ENCODE measurements around the gene POLL. TPM values are rescaled to one million over a fixed set of nuclear protein-coding genes. Genes with fewer than 3 reads are reported as not detected.

The POLL gene
- total and polyA plus RNA-seq, 2 of the 4 experiments (the other 2 are of a cell fraction): 6.3 to 23.7 TPM

DNA sequence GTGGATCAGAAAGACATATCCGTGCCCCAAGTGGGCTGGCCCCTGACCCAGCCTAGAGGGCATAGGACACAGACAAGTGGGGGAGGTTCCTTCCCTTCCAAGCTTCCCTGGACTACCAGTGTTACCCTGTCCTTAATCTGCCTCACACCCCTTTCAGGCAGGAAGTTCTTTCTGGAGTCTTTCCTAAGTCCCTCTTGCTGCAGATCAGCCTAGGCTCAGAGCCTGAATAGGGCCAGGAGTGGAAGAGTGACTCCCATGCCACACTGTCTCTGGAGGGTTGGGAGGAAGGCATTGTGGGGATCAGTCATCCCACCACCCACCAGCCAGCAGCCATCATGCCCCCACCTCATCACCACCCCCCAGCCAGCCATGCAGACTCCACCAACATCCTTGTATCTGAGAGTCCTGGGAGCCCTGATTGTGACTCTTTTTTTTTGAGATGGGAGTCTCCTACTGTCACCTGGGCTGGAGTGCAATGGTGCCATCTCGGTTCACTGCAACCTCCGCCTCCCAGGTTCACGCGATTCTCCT lies 22.6 kb downstream of the POLL start:
- ChIA-PET POLR2A (ENCODE audit: unreplicated experiment) (no interaction called here), CTCF (interaction anchor here (0.5 kb wide), 1 partner anchor 350 kb away, joined by 3 read pairs; no protein-coding TSS in a partner anchor)
- H3K36me3 ChIP-seq (ENCODE audit: control insufficient read depth, insufficient read depth, low read length): no peaks in the 10 kb centered on the region
- H3K14ac ChIP-seq (replicated peaks; ENCODE audit: low read depth, low read length): no peak overlapping the region
- H3K4me3 ChIP-seq (ENCODE audit: insufficient read depth, low read depth, low read length): no peak overlapping the region
- no peak overlapping the region for H3K27ac ChIP-seq (ENCODE audit: insufficient read depth, low read length)
- H3K4me2 ChIP-seq (ENCODE audit: low read depth, low read length): no peak overlapping the region
- no peaks in the 10 kb centered on the region for H3K9me3 ChIP-seq (ENCODE audit: control insufficient read depth, insufficient read depth, low read length)
- no peak overlapping the region for H2BK20ac ChIP-seq (ENCODE audit: low read depth, low read length)
- H2BK120ac ChIP-seq (ENCODE audit: low read depth, low read length): no peak overlapping the region
- BruUV-seq (replicated peaks): no TSS peak
- no peaks in the 10 kb centered on the region for H4K20me1 ChIP-seq (ENCODE audit: insufficient read depth, low read length)
- no peak overlapping the region for H2BK15ac ChIP-seq (ENCODE audit: low read depth, low read length)
- H2AK5ac ChIP-seq (ENCODE audit: low read depth, low read length): no peak overlapping the region
- H3K9ac ChIP-seq (ENCODE audit: low read depth, low read length): no peak overlapping the region
- no peak overlapping the region for H3K56ac ChIP-seq (ENCODE audit: extremely low read depth, insufficient read depth, low read length)
- no peak overlapping the region for H4K5ac ChIP-seq (ENCODE audit: low read depth, low read length)
- no peak overlapping the region for H4K8ac ChIP-seq (ENCODE audit: low read depth in 2 of 2, low read length in 2 of 2)
- H3K27me3 ChIP-seq (ENCODE audit: control insufficient read depth, insufficient read depth, low read length): peaks cover 46% of the 10 kb centered on the region
- no peak overlapping the region for H4K91ac ChIP-seq (ENCODE audit: insufficient read depth, low read depth, low read length)
- peak overlapping the region; percentile 38; the same call in 1 of the 2 replicates for H3K23ac ChIP-seq (ENCODE audit: low read depth, low read length)
- H2BK5ac ChIP-seq (ENCODE audit: low read depth, low read length, poor library complexity, severe bottlenecking): no peak overlapping the region
- WGBS, 2 experiments (ENCODE audit: extremely low coverage in 2 of 2, insufficient read length in 1 of 2): 90% methylated on average over 4 of the region's 5 CpGs; no CpG with 5 or more reads in 1 of the 2 experiments
- H3K4ac ChIP-seq (ENCODE audit: low read depth, low read length): no peak overlapping the region
- TF ChIP-seq SMC3 (IDR thresholded peaks at IDR 0.05; ENCODE audit: low read depth, low read length) (no peak), MAFK (IDR thresholded peaks at IDR 0.05; ENCODE audit: low read depth, low read length) (no peak), FOS (IDR thresholded peaks at IDR 0.05; ENCODE audit: low read depth, low read length) (no peak), RFX5 (IDR thresholded peaks at IDR 0.05; ENCODE audit: low read depth, low read length) (no peak), ELK1 (IDR thresholded peaks at IDR 0.05; ENCODE audit: borderline replicate concordance, low read depth, low read length) (no peak), RAD21 (IDR thresholded peaks at IDR 0.05; ENCODE audit: low read length) (no peak), RCOR1 (IDR thresholded peaks at IDR 0.05; ENCODE audit: insufficient replicate concordance, low read length) (no peak), MXI1 (IDR thresholded peaks at IDR 0.05; ENCODE audit: borderline replicate concordance, low read depth, low read length) (no peak), NFE2L2 (IDR thresholded peaks at IDR 0.05; ENCODE audit: low read depth, low read length) (no peak), BHLHE40 (IDR thresholded peaks at IDR 0.05; ENCODE audit: low read depth, low read length) (no peak), CHD1 (IDR thresholded peaks at IDR 0.05; ENCODE audit: low read depth, low read length) (no peak)
- TF ChIP-seq, protein P1, sequence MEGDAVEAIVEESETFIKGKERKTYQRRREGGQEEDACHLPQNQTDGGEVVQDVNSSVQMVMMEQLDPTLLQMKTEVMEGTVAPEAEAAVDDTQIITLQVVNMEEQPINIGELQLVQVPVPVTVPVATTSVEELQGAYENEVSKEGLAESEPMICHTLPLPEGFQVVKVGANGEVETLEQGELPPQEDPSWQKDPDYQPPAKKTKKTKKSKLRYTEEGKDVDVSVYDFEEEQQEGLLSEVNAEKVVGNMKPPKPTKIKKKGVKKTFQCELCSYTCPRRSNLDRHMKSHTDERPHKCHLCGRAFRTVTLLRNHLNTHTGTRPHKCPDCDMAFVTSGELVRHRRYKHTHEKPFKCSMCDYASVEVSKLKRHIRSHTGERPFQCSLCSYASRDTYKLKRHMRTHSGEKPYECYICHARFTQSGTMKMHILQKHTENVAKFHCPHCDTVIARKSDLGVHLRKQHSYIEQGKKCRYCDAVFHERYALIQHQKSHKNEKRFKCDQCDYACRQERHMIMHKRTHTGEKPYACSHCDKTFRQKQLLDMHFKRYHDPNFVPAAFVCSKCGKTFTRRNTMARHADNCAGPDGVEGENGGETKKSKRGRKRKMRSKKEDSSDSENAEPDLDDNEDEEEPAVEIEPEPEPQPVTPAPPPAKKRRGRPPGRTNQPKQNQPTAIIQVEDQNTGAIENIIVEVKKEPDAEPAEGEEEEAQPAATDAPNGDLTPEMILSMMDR (conservative IDR thresholded peaks at IDR 0.05; ENCODE audit: low read depth, low read length): no peak
- TF ChIP-seq, protein P2, sequence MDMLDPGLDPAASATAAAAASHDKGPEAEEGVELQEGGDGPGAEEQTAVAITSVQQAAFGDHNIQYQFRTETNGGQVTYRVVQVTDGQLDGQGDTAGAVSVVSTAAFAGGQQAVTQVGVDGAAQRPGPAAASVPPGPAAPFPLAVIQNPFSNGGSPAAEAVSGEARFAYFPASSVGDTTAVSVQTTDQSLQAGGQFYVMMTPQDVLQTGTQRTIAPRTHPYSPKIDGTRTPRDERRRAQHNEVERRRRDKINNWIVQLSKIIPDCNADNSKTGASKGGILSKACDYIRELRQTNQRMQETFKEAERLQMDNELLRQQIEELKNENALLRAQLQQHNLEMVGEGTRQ (IDR thresholded peaks at IDR 0.05; ENCODE audit: low read depth, low read length): no peak
- no peaks in the 10 kb centered on the region for H3K79me1 ChIP-seq (ENCODE audit: low read depth in 1 of 2, low read length in 2 of 2)
- no peak overlapping the region for H3K18ac ChIP-seq (ENCODE audit: low read depth, low read length)
- H3K9me1 ChIP-seq (ENCODE audit: insufficient read depth, low read length): peaks cover 2% of the 10 kb centered on the region
- no peak overlapping the region for H2AK9ac ChIP-seq (replicated peaks; ENCODE audit: low read depth, low read length, poor library complexity)
- H2AFZ ChIP-seq (replicated peaks; ENCODE audit: low read length, poor library complexity): no peak overlapping the region
- no peak for ATAC-seq (ENCODE audit: low read depth)
- DNase-seq: no peak
- in situ Hi-C loops (cut with MboI; ENCODE audit: low sequenced_read_pairs): no loop called here
- dilution Hi-C loops (cut with HindIII; ENCODE audit: low sequenced_read_pairs, unreplicated experiment): no loop called here
- intact Hi-C loops (cut with micrococcal nuclease): no loop called here
- peaks cover 3% of the 10 kb centered on the region for H3K4me1 ChIP-seq (ENCODE audit: control insufficient read depth, insufficient read depth, low read length)

All from IMR-90 (cell line).